Sigmoid colon (tissue), 7 donors: ENCODE results near the gene NUP62. TPM values are rescaled to one million over a fixed set of nuclear protein-coding genes. Genes with fewer than 3 reads are reported as not detected.

Experiments used
- DNase-seq: peaks from one replicate; pipeline ENCODE4 v3.0.0-alpha.2; 2019
- H3K27ac ChIP-seq, 4 donors: fragments of 200-600 bp; sonication (generic); one replicate each; pipeline ENCODE4 v1.5.1; 2016 to 2019; ENCODE audit warnings: mild to moderate bottlenecking in 1 of 4
- H3K27me3 ChIP-seq, 3 donors: fragments of 200-600 bp; sonication (generic); one replicate each; pipeline ENCODE4 v1.5.1; 2019; ENCODE audit warnings: mild to moderate bottlenecking in 1 of 3
- H3K36me3 ChIP-seq, 4 donors: fragments of 200-600 bp; sonication (generic); one replicate each; pipeline ENCODE4 v1.5.1; 2016 to 2019
- H3K4me1 ChIP-seq, 4 donors: fragments of 200-600 bp; sonication (generic); one replicate each; pipeline ENCODE4 v1.5.1; 2017 to 2019
- H3K4me3 ChIP-seq, 4 donors: fragments of 200-600 bp; sonication (generic); one replicate each; pipeline ENCODE4 v1.5.1; 2017 to 2019; ENCODE audit warnings: mild to moderate bottlenecking in 2 of 4, moderate library complexity in 1 of 4
- H3K9me3 ChIP-seq, 4 donors: fragments of 200-600 bp in 3 of 4; sonication (generic) in 3 of 4; one replicate each; pipeline versions ENCODE4 v1.5.1 to v1.6.1; 2013 to 2019
- CTCF ChIP-seq, 4 experiments: fragments of 450-650 bp in 3 of 4; fragments of 200-600 bp in 1 of 4; IDR thresholded peaks; one replicate each; pipeline ENCODE4 v1.5.1; 2016 to 2019; ENCODE audit warnings: antibody characterized with exemption in 4 of 4, mild to moderate bottlenecking in 3 of 4, moderate library complexity in 2 of 4
- EP300 ChIP-seq, 4 donors: sonication (generic); formaldehyde crosslinking; IDR thresholded peaks; one replicate each; pipeline ENCODE4 v1.6.1; 2017; ENCODE audit warnings: antibody characterized with exemption in 4 of 4
- POLR2A ChIP-seq, 2 donors: fragments of 450-650 bp; IDR thresholded peaks; one replicate each; pipeline ENCODE4 v1.6.1; 2016; ENCODE audit warnings: antibody characterized with exemption in 2 of 2, mild to moderate bottlenecking in 2 of 2, moderate library complexity in 2 of 2
- POLR2AphosphoS5 ChIP-seq, 4 donors: sonication (generic); formaldehyde crosslinking; IDR thresholded peaks; one replicate each; pipeline ENCODE4 v1.6.1; 2017; ENCODE audit warnings: antibody characterized with exemption in 4 of 4
- WGBS, 2 donors: extraction: QIAGEN DNeasy Blood & Tissue Kit; methylation state at CpG; one replicate each; pipeline ENCODE4 v1.1.7; 2013; 5-methylcytosine and 5-hydroxymethylcytosine counted together
- intact Hi-C: fragments of 100-400 bp; cut with DNase I; formaldehyde crosslinking; loops from one replicate; pipeline ENCODE4 v1.15.1; 2023
- polyA plus RNA-seq, 3 donors: library from polyadenylated mRNA; stranded (reverse); fragments of 200-250 nt; gene quantifications; one replicate each; pipeline ENCODE4 v1.2.3, GENCODE V29; 2013
- total RNA-seq, 4 donors: library from RNA; depleted of rRNA; stranded (reverse); fragments of >200 nt; gene quantifications; one replicate each; pipeline ENCODE4 v1.1.0, GENCODE V29; 2016
- donor health status: healthy with polysubstance abuse.
- donor health status: Bipolar disorder and iron deficiency.
- donor health status: healthy.

NUP62 gene
- total and polyA plus RNA-seq, 7 donors, result 10.2 to 42.6 (median 25.7) TPM

GRCh38 chr19:49873129-49873521 lies 56.2 kb downstream of the NUP62 start:
- Histone ChIP-seq H3K9me3 (no peaks in the 10 kb centered on the region), H3K4me3 (no peak overlapping the region), H3K36me3 (peaks cover 0 to 24% (median 5%) of the 10 kb centered on the region in 4 donors), H3K27ac (no peak overlapping the region), H3K4me1 (peaks cover 0 to 44% (median 40%) of the 10 kb centered on the region in 4 donors), H3K27me3 (no peaks in the 10 kb centered on the region)
- intact Hi-C loops, result no loop called here
- no peak for DNase-seq
- TF ChIP-seq POLR2A (IDR thresholded peaks at IDR 0.05), result no peak
- TF ChIP-seq POLR2AphosphoS5 (IDR thresholded peaks at IDR 0.05), result no peak
- no peak for TF ChIP-seq CTCF (IDR thresholded peaks at IDR 0.05)
- TF ChIP-seq EP300 (IDR thresholded peaks at IDR 0.05), result no peak
- WGBS, 2 donors, result 93 to 95% methylated on average over 29 of the region's 29 CpGs

GRCh38 chr19:49872245-49873128 lies 56.8 kb downstream of the NUP62 start:
- WGBS, 2 donors, result 90 to 91% methylated on average over 27 of the region's 27 CpGs
- H3K4me1 ChIP-seq, result peaks cover 0 to 44% (median 42%) of the 10 kb centered on the region in 4 donors

GRCh38 chr19:49871349-49871985 lies 57.8 kb downstream of the NUP62 start:
- 92 to 94% methylated on average over 17 of the region's 17 CpGs for WGBS, 2 donors
- intact Hi-C loops, result no loop called here
- Histone ChIP-seq H3K4me3 (no peak overlapping the region), H3K27ac (peak overlapping the region in 1 of 4 donors; percentile 96), H3K36me3 (peaks cover 0 to 24% (median 5%) of the 10 kb centered on the region in 4 donors), H3K4me1 (peaks cover 0 to 49% (median 47%) of the 10 kb centered on the region in 4 donors), H3K27me3 (no peaks in the 10 kb centered on the region), H3K9me3 (no peaks in the 10 kb centered on the region)
- no peak for TF ChIP-seq EP300 (IDR thresholded peaks at IDR 0.05)
- TF ChIP-seq POLR2AphosphoS5 (IDR thresholded peaks at IDR 0.05), result no peak
- TF ChIP-seq POLR2A (IDR thresholded peaks at IDR 0.05), result no peak
- TF ChIP-seq CTCF (IDR thresholded peaks at IDR 0.05), result no peak
- no peak for DNase-seq

More at GRCh38 chr19:49872245-49873128, 56.8 kb downstream of the NUP62 start:
- no peak for TF ChIP-seq CTCF (IDR thresholded peaks at IDR 0.05)
- TF ChIP-seq POLR2AphosphoS5 (IDR thresholded peaks at IDR 0.05), result no peak
- TF ChIP-seq EP300 (IDR thresholded peaks at IDR 0.05), result no peak
- TF ChIP-seq POLR2A (IDR thresholded peaks at IDR 0.05), result no peak
- Histone ChIP-seq H3K9me3 (no peaks in the 10 kb centered on the region), H3K27me3 (no peaks in the 10 kb centered on the region), H3K36me3 (peaks cover 0 to 24% (median 5%) of the 10 kb centered on the region in 4 donors), H3K4me3 (no peak overlapping the region), H3K27ac (no peak overlapping the region)
- intact Hi-C loops, result no loop called here
- no peak for DNase-seq

- Histone ChIP-seq H3K36me3 (peaks cover 0 to 24% (median 5%) of the 10 kb centered on the region in 4 donors), H3K27me3 (no peaks in the 10 kb centered on the region), H3K27ac (peak overlapping the region; percentile 91 to 96 (median 92)), H3K9me3 (no peaks in the 10 kb centered on the region), H3K4me3 (peak overlapping the region in 3 of 4 donors; percentile 55 to 64 (median 56)), H3K4me1 (peaks cover 0 to 54% (median 52%) of the 10 kb centered on the region in 4 donors)
- intact Hi-C loops, result no loop called here
- TF ChIP-seq CTCF (IDR thresholded peaks at IDR 0.05) (no peak), EP300 (IDR thresholded peaks at IDR 0.05) (no peak), POLR2AphosphoS5 (IDR thresholded peaks at IDR 0.05) (no peak), POLR2A (IDR thresholded peaks at IDR 0.05) (no peak)
- DNase-seq, result peak; percentile 70
- 73 to 83% methylated on average over 15 of the region's 15 CpGs for WGBS, 2 donors
Observed at GRCh38 chr19:49870309-49870901, 58.9 kb downstream of the NUP62 start.
